Kidney tubule cell (primary cell): ENCODE data around the gene CD2.
A peak's percentile ranks its signal among the peaks of the same experiment; 100 is the strongest.

Experiments
- DNase-seq: peaks from one replicate; pipeline ENCODE4 v3.0.0-alpha.2; 2018; ENCODE audit warnings: low spot score

The CD2 gene

GRCh38 chr1:116760996-116761665, 6.9 kb downstream of the CD2 start:
- DNase-seq: no peak

- DNase-seq: no peak
These were observed 8.1 kb downstream of the CD2 start for GRCh38 chr1:116762281-116762680.

GRCh38 chr1:116762781-116763115, 8.5 kb downstream of the CD2 start:
- no peak for DNase-seq

GRCh38 chr1:116763116-116763786, 9.0 kb downstream of the CD2 start:
- DNase-seq: no peak

- DNase-seq: peak; percentile 39
These were observed 9.7 kb downstream of the CD2 start for GRCh38 chr1:116763787-116764465.

- no peak for DNase-seq
These were observed 10.3 kb downstream of the CD2 start for GRCh38 chr1:116764466-116764898.

- no peak for DNase-seq
These were observed 11.0 kb downstream of the CD2 start for GRCh38 chr1:116764906-116765862.

DNA sequence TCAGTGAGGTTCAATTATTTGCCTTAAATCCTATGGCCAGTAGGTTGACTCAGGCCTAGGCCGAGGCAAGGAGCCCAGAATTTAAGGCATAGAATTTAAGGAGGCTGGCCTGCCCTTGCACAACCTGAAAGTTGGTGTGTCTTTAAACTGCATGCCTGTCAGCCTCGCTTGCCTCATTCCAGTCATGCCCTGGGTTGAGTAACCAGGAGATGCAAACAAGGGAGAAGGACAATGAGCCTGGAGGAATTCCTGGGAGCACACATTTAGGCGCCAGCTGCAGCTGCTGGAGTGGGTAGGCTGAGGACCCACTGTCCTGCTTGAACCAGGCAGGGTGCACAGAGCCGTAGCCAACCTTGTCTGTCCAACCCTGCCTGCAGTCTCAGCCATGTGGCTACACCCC, 11.7 kb downstream of the CD2 start:
- DNase-seq: no peak

DNA sequence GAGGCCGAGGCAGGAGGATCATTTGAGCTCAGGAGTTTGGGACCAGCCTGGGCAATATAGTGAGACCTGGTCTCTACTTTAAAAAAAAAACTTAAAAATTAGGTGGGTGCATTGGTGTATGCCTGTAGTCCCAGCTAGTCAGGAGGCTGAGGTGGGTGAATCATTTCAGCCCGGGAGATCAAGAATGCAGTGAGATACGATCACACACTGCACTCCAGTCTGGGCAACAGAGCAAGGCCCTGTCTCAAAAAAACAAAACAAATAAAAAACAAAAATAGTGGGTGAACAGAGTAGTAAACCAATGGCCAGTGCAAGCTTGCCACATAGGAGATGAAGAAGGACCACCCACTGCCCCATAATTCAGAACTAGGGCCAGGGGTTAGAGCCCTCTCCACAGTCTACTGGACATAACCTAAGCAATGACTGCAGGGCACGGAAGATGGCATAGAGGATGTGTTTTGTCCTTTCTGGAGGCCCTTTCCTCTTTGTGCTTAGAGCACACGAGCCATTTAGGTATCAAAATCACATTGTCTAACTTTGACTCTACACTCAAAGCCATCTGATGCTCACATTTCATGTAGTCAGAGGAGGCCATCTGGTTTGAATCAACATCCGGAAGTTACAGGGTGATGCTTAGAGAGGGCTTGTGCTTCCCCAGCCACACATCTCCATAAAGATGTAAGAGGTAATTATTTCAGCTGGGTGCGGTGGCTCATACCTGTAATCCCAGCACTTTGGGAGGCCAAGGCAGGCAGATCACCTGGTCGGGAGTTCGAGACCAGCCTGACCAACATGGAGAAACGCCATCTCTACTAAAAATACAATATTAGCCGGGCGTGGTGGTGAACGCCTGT, 12.6 kb downstream of the CD2 start:
- DNase-seq: no peak

- no peak for DNase-seq
These were observed 13.7 kb downstream of the CD2 start for GRCh38 chr1:116767782-116768382.

DNA sequence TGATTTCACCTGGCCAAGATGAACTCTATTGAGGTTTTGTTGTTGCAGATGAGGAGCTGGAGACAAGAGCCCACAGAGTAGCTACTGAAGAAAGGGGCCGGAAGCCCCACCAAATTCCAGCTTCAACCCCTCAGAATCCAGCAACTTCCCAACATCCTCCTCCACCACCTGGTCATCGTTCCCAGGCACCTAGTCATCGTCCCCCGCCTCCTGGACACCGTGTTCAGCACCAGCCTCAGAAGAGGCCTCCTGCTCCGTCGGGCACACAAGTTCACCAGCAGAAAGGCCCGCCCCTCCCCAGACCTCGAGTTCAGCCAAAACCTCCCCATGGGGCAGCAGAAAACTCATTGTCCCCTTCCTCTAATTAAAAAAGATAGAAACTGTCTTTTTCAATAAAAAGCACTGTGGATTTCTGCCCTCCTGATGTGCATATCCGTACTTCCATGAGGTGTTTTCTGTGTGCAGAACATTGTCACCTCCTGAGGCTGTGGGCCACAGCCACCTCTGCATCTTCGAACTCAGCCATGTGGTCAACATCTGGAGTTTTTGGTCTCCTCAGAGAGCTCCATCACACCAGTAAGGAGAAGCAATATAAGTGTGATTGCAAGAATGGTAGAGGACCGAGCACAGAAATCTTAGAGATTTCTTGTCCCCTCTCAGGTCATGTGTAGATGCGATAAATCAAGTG, 14.3 kb downstream of the CD2 start:
- DNase-seq: no peak

- DNase-seq: no peak
These were observed 14.8 kb downstream of the CD2 start for GRCh38 chr1:116769104-116769452.

- peak; percentile 55 for DNase-seq
These were observed 15.3 kb downstream of the CD2 start for GRCh38 chr1:116769561-116769977.

- no peak for DNase-seq
These were observed 15.8 kb downstream of the CD2 start for GRCh38 chr1:116769994-116770393.

GRCh38 chr1:116770625-116771024, 16.4 kb downstream of the CD2 start:
- no peak for DNase-seq

- no peak for DNase-seq
These were observed 17.9 kb downstream of the CD2 start for GRCh38 chr1:116771997-116772647.

GRCh38 chr1:116772648-116773045, 18.4 kb downstream of the CD2 start:
- peak; percentile 86 for DNase-seq

GRCh38 chr1:116775116-116775752, 21.0 kb downstream of the CD2 start:
- no peak for DNase-seq
